ENCODE measurements around the gene FREM2.

DNA sequence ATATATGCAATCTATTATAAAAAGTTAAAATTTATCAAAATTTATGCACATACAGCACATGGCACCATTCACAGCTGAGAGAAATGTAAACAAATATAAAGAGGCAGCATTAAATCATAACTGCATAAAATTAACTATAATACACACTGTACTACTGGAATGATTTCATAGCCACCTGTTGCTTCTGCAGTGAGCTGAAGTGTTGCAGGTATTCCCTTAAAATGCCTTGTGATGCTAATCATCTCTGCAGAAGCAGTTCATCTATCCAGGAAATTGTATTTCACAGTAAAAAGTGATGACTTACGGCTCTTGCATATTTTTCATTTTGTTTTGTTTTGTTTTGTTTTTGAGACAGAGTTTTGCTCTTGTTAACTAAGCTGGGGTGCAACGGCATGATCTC is 221.7 kb downstream of the FREM2 start:
- TF ChIP-seq, protein P1, sequence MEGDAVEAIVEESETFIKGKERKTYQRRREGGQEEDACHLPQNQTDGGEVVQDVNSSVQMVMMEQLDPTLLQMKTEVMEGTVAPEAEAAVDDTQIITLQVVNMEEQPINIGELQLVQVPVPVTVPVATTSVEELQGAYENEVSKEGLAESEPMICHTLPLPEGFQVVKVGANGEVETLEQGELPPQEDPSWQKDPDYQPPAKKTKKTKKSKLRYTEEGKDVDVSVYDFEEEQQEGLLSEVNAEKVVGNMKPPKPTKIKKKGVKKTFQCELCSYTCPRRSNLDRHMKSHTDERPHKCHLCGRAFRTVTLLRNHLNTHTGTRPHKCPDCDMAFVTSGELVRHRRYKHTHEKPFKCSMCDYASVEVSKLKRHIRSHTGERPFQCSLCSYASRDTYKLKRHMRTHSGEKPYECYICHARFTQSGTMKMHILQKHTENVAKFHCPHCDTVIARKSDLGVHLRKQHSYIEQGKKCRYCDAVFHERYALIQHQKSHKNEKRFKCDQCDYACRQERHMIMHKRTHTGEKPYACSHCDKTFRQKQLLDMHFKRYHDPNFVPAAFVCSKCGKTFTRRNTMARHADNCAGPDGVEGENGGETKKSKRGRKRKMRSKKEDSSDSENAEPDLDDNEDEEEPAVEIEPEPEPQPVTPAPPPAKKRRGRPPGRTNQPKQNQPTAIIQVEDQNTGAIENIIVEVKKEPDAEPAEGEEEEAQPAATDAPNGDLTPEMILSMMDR (IDR thresholded peaks at IDR 0.05): no peak
- TF ChIP-seq EP300 (IDR thresholded peaks at IDR 0.05) (no peak), POLR2A (IDR thresholded peaks at IDR 0.05) (no peak)
